GM12872 (cell line): ENCODE results near the gene MBNL1.

Experiments
- CTCF ChIP-seq: IDR thresholded peaks from 3 replicates; pipeline ENCODE4 v1.5.1; 2011; ENCODE audit warnings: low read depth, mild to moderate bottlenecking, low read length, moderate library complexity; ENCODE audit not compliant: insufficient read depth

The MBNL1 gene

DNA sequence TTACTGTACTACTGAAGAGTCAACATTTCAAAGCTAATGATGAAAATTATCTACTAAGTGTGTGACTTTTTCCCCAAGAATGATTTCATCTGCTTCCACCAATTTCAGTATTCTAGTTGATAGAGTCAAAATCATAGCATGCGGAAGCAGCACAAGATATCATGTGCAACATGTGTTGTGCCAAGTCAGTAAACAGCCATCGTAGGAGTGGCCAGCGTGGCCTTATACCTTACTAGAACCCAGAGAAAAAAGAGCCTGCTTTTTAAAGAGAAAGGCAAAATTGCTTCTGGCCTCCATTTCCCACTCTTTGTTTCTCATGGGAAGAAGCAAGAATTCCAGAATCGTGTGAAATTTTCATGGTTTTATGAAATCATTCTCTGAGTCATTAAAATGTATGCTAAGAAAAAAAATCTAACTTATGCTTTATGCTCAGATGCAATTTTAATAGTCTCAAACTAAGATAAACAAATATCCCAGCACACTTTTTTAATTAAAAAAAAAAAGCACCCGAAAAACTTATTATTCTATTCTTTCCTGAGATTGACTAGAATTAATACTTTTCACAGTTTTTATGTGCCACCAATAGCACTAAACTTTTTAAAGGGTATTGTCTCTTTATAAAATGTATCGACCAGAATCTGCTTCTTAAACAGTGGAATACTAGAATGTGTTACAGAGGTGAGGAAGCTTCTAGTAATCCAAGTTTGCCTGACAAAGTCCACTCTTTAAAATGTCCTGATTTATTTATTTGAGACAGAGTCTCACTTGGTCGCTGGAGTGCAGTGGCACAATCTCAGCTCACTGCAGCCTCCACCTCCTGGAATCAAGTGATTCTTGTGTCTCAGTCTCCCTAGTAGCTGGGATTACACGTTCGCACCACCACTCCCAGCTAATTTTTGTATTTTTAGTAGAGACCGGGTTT lies 87.3 kb downstream of the MBNL1 start:
- TF ChIP-seq CTCF: no peak

GRCh38 chr3:152356870-152357276 lies 88.1 kb downstream of the MBNL1 start:
- TF ChIP-seq CTCF: no peak

GRCh38 chr3:152357587-152357986 lies 88.9 kb downstream of the MBNL1 start:
- no peak for TF ChIP-seq CTCF

- no peak for TF ChIP-seq CTCF
Measured at GRCh38 chr3:152359385-152360248, 90.9 kb downstream of the MBNL1 start.

- no peak for TF ChIP-seq CTCF
Measured at GRCh38 chr3:152360302-152360701, 91.6 kb downstream of the MBNL1 start.

DNA sequence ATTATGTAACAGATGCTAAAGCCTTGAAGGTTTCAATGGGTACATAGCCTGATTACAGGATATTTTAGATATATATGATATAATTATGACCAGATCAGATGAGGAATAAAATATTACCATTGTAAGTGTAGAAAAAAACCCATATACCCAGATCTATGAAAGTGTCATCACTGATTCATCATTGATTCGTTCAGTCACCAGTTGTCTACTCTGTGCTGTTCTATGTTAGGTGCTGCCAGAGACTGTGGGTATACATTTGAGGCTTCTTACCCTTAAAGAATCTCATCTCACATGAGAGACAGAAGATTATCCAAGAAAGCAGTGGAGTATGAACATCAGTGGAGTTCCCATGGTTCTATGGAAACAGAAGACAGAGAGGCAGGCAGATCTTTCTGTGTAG lies 92.2 kb downstream of the MBNL1 start:
- no peak for TF ChIP-seq CTCF

DNA sequence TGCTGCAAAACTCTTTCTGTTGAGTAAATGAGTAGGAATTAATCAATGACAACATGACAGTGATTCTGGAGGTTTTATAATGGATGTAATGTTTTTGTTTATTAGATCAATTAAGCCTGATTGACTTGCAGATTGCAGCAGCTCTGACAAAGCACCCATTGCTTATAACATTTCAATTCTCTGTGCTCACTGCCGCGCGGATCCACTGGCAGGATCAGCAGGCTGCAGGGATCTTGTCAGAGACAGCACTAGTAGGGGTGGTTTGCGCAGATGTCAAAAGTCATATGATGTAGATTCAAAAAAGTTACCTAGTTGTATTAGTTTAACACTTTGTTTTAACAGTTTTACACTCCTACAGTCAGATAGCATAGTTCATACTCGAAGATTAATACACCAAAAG lies 93.4 kb downstream of the MBNL1 start:
- TF ChIP-seq CTCF: no peak
